HepG2 (cell line): Measurements from ENCODE around the gene LSMEM2. TPM values are rescaled to one million over a fixed set of nuclear protein-coding genes. Genes with fewer than 3 reads are reported as not detected.

Experiments used
- MYNN ChIP-seq: sonication (generic); formaldehyde crosslinking; IDR thresholded peaks from 2 replicates; pipeline ENCODE4 v1.4.0; 2020; ENCODE audit warnings: mild to moderate bottlenecking, low read depth, missing genetic modification reagents
- PAX8 ChIP-seq: sonication (generic); formaldehyde crosslinking; IDR thresholded peaks from 2 replicates; pipeline ENCODE4 v1.8.0; 2022; ENCODE audit warnings: mild to moderate bottlenecking, missing genetic modification reagents, borderline replicate concordance
- POGZ ChIP-seq: sonication (generic); formaldehyde crosslinking; IDR thresholded peaks from 2 replicates; pipeline ENCODE4 v1.4.0; 2020; ENCODE audit warnings: mild to moderate bottlenecking, missing genetic modification reagents
- REST ChIP-seq, 2 experiments: IDR thresholded peaks; 2 replicates each; pipeline ENCODE4 v1.6.1; 2011 to 2012; ENCODE audit warnings: low read length in 2 of 2, borderline replicate concordance in 1 of 2, low read depth in 1 of 2, mild to moderate bottlenecking in 1 of 2, moderate library complexity in 1 of 2
- SSRP1 ChIP-seq: IDR thresholded peaks from 2 replicates; pipeline ENCODE4 v1.6.1; 2016; ENCODE audit warnings: control low read depth
- TFDP2 ChIP-seq: sonication (generic); formaldehyde crosslinking; IDR thresholded peaks from 2 replicates; pipeline ENCODE4 v1.4.0; 2020; ENCODE audit warnings: missing genetic modification reagents
- YEATS2 ChIP-seq: sonication (generic); formaldehyde crosslinking; IDR thresholded peaks from 2 replicates; pipeline ENCODE4 v1.4.0; 2020; ENCODE audit warnings: missing genetic modification reagents, borderline replicate concordance
- ZEB1 ChIP-seq: IDR thresholded peaks from 2 replicates; pipeline ENCODE4 v1.6.1; 2012; ENCODE audit warnings: mild to moderate bottlenecking, low read depth, inconsistent platforms; ENCODE audit not compliant: insufficient replicate concordance
- ZNF138 ChIP-seq: sonication (generic); formaldehyde crosslinking; IDR thresholded peaks from 2 replicates; pipeline ENCODE4 v1.5.0; 2020; ENCODE audit warnings: mild to moderate bottlenecking, low read depth, missing genetic modification reagents
- ZNF263 ChIP-seq: sonication (generic); formaldehyde crosslinking; IDR thresholded peaks from 2 replicates; pipeline ENCODE4 v1.4.0; 2020; ENCODE audit warnings: missing genetic modification reagents
- ZNF614 ChIP-seq: IDR thresholded peaks from 2 replicates; pipeline ENCODE4 v1.6.1; 2018; ENCODE audit warnings: missing biosample characterization, missing genetic modification reagents, inconsistent platforms, borderline replicate concordance
- ZNF740 ChIP-seq: sonication (generic); formaldehyde crosslinking; IDR thresholded peaks from 2 replicates; pipeline ENCODE4 v1.4.0; 2020; ENCODE audit warnings: missing genetic modification reagents
- ZNF800 ChIP-seq: sonication (generic); formaldehyde crosslinking; IDR thresholded peaks from 2 replicates; pipeline ENCODE4 v1.4.0; 2020; ENCODE audit warnings: missing genetic modification reagents
- ZSCAN29 ChIP-seq: sonication (generic); formaldehyde crosslinking; conservative IDR thresholded peaks from 2 replicates; pipeline ENCODE4 v1.4.0; 2020; ENCODE audit warnings: mild to moderate bottlenecking, missing genetic modification reagents
- ZSCAN31 ChIP-seq: sonication (generic); formaldehyde crosslinking; IDR thresholded peaks from 2 replicates; pipeline ENCODE4 v1.5.0; 2020; ENCODE audit warnings: low read depth, mild to moderate bottlenecking, missing genetic modification reagents
- polyA plus RNA-seq, 8 experiments: library from polyadenylated mRNA; depleted of rRNA in 3 of 8; stranded (reverse) in 7 of 8; unstranded in 1 of 8; fragments of >200 nt; fragmentation: Illumina TruSeq in 4 of 8; extraction: Trizol in 4 of 8; gene quantifications; 2 replicates each; pipeline versions ENCODE4 v1.2.1 to v1.2.3, GENCODE V29; 2011 to 2016; ENCODE audit warnings: low read depth in 4 of 8, missing spikeins in 1 of 8, mixed read lengths in 1 of 8; ENCODE audit not compliant: insufficient read depth in 1 of 8
- total RNA-seq, 5 experiments: library from RNA; depleted of rRNA; stranded (reverse); fragments of >200 nt; fragmentation: Illumina TruSeq; extraction: Trizol; gene quantifications; 2 replicates each; pipeline ENCODE4 v1.2.3, GENCODE V29; 2016; ENCODE audit warnings: low read depth in 1 of 5

The LSMEM2 gene
- total and polyA plus RNA-seq, 2 of the 13 experiments (the other 11 are each of a cell fraction or from before 2014, with no cell fraction given), result 0.07 to 0.41 TPM

GRCh38 chr3:50324351-50325112, 45.6 kb downstream of the LSMEM2 start (continued):
- TF ChIP-seq ZSCAN31 (CRISPR knock-in tag) (peak; percentile 64; the same call in 1 of the 2 replicates), ZNF263 (no peak), REST (IDR thresholded peaks at IDR 0.05; ENCODE audit: borderline replicate concordance in 1 of 2, low read depth in 1 of 2, low read length in 2 of 2) (no peak), ZEB1 (no peak), ZNF740 (CRISPR knock-in tag) (peak; percentile 84; the same call in 1 of the 2 replicates), YEATS2 (CRISPR knock-in tag) (0 out of 2 replicates have a peak, but pooled peaks have one; percentile 19), ZNF138 (no peak), ZSCAN29 (CRISPR knock-in tag) (peak; percentile 60; the same call in 1 of the 2 replicates), PAX8 (CRISPR knock-in tag) (no peak), ZNF800 (no peak), POGZ (CRISPR knock-in tag) (0 out of 2 replicates have a peak, but pooled peaks have one; percentile 35), MYNN (CRISPR knock-in tag) (no peak), ZNF614 (0 out of 2 replicates have a peak, but pooled peaks have one; percentile 38), SSRP1 (CRISPR knock-in tag) (0 out of 2 replicates have a peak, but pooled peaks have one; percentile 17), TFDP2 (CRISPR knock-in tag) (peak; percentile 31; the same call in 1 of the 2 replicates)
